ENCODE data around the gene TNNT1.

The TNNT1 gene

DNA sequence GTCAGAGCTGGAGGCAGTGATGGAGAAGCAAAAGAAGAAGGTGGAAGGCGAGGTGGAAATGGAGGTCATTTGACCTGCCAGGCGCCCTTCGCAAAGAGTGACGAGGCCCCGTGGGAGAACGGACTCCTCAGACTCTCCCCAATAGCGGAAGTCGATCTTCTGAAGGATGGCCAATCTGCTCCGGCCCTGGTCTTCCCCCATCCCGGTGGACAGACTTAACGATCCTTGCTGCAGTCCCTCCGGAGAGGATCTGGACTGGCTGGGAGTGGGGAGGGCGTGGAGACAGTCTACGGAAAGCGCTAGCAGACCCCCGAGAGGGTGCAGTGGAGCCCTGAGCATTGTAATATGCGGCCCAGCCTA lies 61.5 kb downstream of the TNNT1 start:
- no peak for DNase-seq

DNA sequence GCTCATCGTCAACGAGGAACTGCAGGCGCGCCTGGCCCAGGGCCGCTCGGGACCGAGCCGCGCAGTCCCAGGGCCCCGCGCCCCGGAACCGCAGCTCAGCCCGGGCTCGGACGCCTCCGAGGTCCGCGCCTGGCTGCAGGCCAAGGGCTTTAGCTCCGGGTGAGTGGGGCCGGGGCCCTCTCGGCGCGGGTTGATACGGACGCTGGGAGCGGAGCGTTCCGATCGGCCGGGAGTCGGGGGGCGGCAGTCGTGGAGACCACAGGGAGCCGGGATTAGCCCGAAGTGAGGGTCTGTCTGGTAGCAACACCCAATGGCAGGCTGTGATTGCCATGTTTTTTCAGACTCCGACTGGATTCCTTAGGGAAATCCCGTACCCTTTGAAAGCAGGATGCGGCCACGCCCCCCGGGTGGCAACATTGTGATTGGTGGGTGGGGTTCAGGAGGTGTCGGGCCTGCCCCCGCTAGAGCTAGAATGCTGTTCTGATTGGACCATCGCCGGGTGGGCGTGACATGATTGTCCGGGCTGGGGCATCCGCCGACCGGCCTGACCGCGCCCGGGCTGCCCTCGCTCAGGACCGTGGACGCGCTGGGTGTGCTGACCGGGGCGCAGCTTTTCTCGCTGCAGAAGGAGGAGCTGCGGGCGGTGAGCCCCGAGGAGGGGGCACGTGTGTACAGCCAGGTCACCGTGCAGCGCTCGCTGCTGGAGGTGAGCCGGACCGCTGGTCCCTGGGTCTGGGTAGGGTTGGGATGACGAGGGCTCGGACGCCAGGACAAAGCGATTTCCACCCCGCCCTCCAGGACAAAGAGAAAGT lies 62.1 kb downstream of the TNNT1 start:
- peak in 1 of 2 donors; percentile 47 for DNase-seq

DNA sequence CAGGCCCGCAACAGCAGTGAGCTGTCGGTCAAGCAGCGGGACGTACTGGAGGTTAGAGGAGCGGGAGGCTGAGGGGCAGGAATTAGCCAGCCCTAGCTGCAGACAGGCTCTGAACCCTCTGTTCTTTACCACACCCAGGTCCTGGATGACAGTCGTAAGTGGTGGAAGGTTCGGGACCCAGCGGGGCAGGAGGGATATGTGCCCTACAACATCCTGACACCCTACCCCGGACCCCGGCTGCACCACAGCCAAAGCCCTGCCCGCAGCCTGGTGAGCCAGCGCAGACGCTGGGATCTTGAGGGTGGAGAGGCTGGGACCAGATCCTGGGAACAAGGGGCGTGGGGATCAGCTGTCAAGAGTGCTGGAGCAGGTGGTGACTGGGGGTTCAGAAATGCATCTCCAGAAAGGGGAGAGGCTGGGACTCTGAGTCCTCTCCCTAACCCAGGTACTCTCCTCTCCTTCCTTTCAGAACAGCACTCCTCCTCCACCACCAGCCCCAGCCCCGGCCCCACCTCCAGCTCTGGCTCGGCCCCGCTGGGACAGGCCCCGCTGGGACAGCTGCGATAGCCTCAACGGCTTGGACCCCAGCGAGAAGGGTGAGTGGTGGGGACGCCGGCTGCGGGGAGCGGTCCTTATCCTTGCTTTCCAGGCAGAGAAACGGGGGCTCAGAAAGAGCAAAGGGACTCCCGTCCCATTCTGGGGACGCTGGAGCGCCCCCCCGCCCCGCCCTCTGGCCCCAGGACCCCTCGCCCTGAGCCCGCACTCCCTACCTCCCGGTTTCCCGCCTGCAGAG lies 62.9 kb downstream of the TNNT1 start:
- no peak for DNase-seq

DNA sequence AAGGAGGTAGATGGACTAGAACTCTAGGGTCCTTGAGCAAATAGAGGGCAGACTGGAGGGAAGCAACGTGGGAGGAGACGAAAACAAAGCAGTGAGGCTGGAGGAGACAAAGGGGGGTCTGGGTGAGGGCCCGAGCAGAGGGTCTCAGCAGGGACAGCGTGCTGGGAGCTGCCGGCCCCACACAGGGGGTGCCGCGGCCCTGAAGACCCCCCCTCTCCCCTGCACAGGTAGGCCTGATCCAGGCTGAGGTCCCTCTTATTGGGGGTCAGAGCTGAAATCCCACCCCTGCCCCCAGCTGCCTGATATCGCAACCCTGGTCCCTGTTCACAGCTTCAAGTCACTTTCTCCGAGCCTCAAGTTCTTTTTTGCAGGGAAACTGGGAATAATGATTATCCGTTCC lies 64.6 kb downstream of the TNNT1 start:
- DNase-seq, result no peak

DNA sequence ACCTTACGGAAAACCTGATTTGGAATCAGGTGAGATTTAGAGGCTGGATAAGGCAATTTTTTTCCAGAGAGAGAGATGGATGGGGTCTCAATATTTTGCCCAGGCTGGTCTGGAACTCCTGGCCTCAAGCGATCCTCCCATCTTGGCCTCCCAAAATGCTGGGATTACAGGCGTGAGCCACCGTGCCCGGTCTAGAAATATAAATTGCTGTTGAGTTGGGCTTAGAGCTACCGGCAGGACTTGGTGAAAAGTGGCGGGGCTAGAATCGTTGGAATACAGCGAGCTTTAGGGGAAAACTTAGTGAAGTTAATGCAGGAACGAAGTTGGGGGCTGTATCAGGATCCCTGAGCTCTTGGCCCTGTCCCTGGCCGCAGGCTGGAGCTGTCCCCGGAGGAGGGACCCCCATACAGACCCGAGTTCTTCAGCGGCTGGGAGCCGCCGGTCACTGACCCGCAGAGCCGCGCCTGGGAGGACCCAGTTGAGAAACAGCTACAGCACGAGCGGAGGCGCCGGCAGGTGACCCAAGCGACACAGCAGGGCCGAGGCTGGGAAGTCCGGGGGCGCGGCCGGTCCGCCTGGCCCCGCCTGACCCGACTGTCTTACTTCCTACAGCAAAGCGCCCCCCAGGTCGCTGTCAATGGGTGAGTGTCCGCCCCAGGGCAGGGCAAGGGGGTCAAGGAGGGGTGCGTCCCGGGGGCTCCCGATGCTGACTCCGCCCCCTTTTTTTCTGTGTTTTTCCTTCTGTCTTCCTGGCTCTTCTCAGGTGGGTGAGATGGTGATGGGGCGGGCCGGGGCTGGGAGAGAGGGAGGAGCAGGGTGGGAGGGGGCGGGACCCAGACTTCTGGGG lies 65.8 kb downstream of the TNNT1 start:
- no peak for DNase-seq
